Renal cortical epithelial cell (primary cell): ENCODE results near the gene AGPAT1. TPM values are rescaled to one million over a fixed set of nuclear protein-coding genes. Genes with fewer than 3 reads are reported as not detected.
A peak's percentile ranks its signal among the peaks of the same experiment; 100 is the strongest.
"Not testable (repeated sequence)": the region's sequence is repeated elsewhere in the genome, so short reads cannot be mapped to it uniquely, and the experiment has no call there.

Source experiments
- DNase-seq: peaks from one replicate; pipeline ENCODE4 v3.0.0-alpha.2; 2011; ENCODE audit warnings: low read depth
- total RNA-seq: library from RNA; depleted of rRNA; stranded (reverse); fragments of >200 nt; gene quantifications from 2 replicates; pipeline ENCODE4 v1.2.3, GENCODE V29; 2014

Gene AGPAT1
- total RNA-seq, 1 donor from 2014 or later, result 30.8 TPM

DNA sequence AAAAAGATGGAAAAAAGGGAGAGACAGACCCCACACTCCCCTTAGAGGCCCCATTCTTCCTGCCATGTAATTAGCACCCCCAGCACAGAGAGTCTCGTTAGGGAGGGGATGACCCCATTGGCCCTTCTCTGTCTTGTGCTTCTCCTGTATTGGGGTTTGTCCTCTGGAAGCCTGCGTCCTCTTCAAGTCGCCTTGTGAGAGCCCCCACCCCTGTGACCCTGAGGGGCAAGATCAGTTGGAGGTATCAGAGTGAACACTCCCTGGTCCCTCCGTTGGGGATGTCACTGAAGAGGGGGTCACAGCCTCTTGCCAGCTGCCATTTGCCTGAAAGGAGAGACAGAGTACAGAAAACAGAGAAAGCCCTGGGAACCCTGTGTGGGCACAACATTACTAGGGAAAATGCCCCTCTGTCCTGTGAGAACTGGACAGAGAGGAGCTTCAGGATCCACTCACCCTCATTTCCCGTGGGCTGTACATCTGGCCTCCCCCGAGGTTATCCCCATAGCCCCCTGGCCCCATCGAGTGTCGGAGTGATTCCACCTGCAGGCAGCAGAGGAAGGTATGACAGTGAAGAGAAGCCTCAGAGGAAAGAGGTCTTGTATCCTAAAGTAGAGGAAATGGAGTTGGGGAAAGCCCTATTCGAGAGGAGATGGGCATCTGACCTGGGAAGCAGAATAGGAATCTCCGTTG is 10.4 kb upstream of the AGPAT1 start:
- DNase-seq, result not testable (repeated sequence)

GRCh38 chr6:32185681-32186131 is 9.8 kb upstream of the AGPAT1 start:
- DNase-seq, result peak; percentile 90

DNA sequence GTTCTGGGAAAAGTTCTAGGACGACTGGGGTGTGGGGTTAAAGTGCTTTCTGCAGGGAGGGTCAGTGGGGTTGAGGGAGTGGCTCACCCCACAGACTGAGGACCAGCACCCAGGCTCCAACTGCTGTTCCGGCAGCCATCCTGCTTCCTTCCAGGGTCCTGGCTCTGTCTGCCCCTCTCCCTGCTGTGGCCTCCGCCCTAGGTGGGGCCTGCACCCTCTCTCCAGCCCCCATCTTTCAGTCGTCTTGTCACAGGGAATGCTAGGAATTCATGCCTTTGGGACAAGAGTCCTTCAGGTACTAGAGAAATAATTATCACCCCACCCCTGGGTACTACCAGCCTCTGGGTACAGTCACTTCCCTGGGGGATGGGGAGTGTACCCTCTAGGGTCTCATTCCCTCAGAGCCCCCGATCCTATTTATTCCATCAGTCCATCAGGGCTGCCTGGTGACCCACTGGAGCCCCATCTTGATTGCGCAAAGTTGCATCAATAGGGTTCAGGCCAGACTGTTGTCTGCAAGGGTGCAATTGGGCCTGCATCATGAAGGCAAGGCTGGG is 8.3 kb upstream of the AGPAT1 start, which contains the start of gene AGER:
Gene AGER, minus strand, starts transcription at position 170 of the 557 bp plus-strand sequence. Its CDS starts 31 bp downstream, at position 139.
- DNase-seq, result no peak

- DNase-seq, result no peak
Observed at GRCh38 chr6:32183483-32184083, 7.7 kb upstream of the AGPAT1 start.

GRCh38 chr6:32183030-32183429 is 7.1 kb upstream of the AGPAT1 start:
- no peak for DNase-seq

GRCh38 chr6:32182555-32182981 is 6.7 kb upstream of the AGPAT1 start:
- DNase-seq, result no peak

GRCh38 chr6:32181915-32182529 is 6.1 kb upstream of the AGPAT1 start:
- no peak for DNase-seq

- no peak for DNase-seq
Observed at GRCh38 chr6:32181148-32181702, 5.3 kb upstream of the AGPAT1 start.

GRCh38 chr6:32179766-32180405 is 4.0 kb upstream of the AGPAT1 start:
- DNase-seq, result no peak

DNA sequence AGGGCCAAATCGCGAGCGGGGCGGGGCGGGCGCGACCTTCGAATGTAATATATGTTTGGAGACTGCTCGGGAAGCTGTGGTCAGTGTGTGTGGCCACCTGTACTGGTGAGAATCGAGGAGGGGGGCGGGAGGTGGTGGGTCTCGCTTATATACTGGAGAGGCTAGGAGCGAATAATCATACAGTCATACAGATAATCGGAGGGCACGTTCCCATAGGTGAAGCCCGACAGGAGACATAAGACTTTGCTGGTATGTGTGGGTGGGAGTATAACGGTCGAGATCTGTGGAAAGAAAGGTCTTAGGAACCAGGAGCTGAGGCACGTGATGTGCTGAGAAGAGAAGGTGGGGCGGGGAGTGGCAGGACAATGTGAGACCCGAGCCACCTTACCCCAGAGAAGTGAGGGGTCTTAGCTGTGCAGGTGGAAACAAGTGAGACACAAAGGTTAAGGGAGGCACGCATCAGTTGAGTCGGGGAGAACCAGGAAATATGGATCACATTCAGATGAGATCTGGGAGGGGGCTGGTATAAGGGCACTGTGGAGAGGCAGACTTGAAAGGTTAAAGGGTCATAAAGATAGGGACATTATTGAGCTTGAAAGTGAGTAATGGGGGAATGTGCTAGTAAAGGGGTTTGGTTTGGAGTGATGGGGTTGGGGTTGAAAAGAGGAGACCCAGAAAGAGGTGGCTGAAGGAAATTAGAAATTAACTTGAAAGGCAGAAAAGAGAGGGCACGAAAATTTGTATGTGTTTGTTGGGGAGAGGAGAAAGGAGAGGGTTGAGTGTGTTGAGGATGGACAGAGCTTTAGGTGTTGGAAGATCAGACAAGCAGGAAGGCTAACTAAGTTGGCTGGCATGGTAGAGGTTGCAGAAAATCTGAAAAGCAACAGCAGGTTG is 2.9 kb upstream of the AGPAT1 start:
- DNase-seq, result no peak

DNA sequence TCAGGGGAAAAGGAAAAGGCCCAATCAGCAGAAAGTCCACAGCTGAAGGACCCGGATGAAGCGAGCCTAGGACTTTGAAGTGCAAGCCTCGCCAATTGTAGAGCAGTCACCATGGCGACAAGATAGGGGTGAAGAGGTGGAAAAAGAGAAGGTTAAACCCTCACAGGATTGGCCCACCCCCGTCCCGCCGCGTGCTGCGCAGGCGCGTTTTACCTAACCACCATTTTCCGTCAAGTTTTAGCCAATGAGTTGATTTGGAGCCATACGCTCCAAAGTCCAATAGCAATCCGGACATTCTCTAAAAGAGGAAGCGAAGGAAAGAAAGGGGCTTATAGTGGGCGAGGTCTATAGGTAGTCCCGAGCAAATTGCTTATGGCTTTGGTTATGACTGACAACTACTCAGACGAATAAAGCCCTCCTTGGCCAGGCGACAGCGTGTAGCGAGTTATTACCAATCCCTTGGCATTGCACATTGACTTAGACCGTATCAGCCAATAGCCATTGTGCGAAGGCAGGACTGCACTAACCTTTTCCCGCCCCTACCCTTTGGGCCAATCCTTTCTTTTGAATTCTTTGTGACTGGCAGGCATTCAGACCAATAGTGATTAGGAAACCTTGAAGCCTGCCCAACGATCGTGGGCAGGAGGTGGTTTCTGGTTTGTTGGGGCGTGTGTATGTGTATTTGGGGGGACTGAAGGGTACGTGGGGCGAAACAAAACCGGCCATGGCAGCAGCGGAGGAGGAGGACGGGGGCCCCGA is 2.1 kb upstream of the AGPAT1 start, which contains the start of gene RNF5:
Gene RNF5, plus strand, starts transcription at position 618 of the 759 bp plus-strand sequence. Its CDS starts 107 bp downstream, at position 725.
- peak; percentile 100 for DNase-seq

DNA sequence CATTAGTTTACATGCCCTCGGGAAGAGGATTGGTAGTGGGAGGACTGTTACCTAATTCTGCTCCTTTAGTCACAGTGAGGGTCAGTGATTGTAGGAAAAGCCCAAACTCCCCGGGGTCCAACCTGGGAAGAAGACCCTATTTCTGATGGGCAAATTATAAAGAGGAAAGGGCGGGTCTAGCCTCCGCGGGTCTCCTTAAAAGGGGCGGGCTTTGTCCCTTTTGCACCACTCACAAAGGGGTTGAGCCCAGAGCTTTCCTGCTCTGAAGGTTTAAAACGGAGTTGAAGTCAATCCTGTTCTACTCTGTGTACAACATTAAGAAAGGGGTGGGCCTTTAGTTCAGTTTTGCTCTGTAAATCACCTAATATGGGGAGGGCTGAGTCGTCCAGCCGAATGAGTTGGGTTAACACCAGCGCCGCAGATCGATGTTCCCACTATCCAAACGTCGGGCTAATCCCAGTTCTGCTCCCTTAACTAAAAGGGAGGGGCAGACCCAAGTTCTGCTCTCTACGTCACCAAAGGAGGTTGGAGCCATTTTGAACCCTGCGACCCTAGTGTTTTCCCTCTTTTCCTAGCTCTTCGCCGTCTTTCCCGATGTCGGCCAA is 1.4 kb upstream of the AGPAT1 start:
- no peak for DNase-seq

DNA sequence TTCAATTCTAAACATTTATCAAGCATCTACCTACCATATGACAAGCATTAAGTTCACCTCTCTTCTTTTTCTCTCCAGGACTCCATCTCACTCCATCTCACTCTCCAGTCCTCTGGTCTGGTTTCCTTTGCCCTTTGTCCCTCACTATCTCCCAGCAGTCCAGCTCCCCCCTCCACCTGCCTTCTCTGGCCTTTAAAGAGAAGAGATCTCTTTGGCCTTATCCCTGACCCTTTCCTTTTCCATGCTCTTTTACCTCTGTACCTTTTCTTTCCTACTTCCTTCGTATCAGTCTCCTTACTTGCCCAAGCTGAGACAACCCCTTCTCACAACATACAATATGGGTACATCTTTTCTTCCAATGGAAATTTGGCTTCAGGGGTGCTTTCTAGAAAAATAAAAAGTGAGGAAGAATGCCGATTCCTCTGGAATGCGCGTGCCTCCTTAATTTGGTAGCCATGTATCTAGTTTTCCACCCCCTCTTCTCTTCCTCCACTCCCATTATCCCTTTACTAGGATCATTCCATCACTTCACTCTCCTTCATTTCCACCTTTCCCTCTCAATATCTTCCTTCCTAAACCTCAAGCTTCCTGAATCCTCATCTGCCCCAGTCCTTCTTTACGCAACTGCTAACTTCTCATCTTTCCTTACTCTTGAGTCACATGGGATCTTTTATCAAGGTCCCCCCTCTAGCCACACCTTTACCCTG is 745 bp upstream of the AGPAT1 start:
- DNase-seq, result peak; percentile 64

GRCh38 chr6:32175322-32175710 is 568 bp downstream of the AGPAT1 start:
- no peak for DNase-seq

GRCh38 chr6:32174416-32174815 is 1.5 kb downstream of the AGPAT1 start:
- no peak for DNase-seq

DNA sequence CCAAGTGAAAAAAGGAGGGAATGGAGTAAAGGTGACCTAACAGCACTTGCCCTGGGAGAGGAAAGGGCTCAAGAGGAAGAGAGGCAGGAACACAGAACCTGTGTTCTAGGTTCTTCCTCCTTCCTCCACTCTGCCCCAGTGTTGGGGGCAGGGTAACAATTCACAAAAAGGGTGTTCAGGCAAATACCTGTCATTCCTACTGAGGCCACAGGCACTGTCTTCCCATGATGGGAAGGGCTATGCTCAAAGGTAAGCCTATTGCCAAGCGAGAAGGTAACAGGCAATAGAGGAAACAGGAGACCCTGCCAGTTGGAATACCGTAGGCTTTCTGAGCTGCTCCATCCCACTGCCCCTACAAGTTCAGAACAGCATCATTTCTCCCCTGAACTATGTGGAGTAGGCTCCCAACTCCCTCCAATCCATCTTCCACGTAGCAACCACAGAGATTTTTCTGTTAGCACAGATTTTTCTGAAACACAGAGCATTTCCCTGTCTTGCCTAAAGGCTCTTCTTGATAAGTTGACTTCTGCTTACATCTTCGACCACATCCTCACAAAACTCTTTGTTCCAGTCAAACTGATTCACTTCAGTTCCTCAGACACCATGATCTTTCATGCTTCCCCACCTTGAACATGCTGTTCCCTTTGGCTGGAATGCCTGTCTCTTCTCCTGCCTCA is 2.7 kb downstream of the AGPAT1 start:
- DNase-seq, result no peak

- DNase-seq, result no peak
Observed at GRCh38 chr6:32171234-32171633, 4.7 kb downstream of the AGPAT1 start.

GRCh38 chr6:32170294-32170693 is 5.6 kb downstream of the AGPAT1 start:
- no peak for DNase-seq
